NCI-H187 treated with DMSO at 0.1 percent for 48 hours (cell line): Measurements from ENCODE around the gene EFHC2.
"Not testable (repeated sequence)": the region's sequence is repeated elsewhere in the genome, so short reads cannot be mapped to it uniquely, and the experiment has no call there.

Source experiments
- DNase-seq: peaks from one replicate; lab custom pipeline; 2025; lab: John Stamatoyannopoulos, UW

The EFHC2 gene

GRCh38 chrX:44234116-44234515 is 109.4 kb downstream of the EFHC2 start:
- no peak for DNase-seq

DNA sequence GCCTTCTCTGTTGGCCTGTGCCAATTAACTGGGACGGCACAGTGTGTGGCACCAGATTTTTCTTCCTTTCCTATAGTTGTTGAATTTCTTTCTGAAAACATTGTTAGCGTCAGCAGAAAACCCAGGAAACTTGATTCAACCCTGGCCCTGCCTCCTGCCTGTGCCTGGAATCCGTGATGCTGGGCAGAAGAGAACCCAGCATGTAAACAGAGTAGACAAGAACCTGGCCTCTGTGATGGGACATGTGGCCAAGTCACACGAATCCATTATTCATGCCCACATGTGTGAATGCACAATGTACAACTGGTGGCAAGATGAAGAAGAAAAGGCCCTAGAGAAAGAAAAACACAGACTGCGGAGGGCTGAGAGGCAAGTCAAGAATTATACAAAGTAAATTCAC is 111.4 kb downstream of the EFHC2 start:
- no peak for DNase-seq

DNA sequence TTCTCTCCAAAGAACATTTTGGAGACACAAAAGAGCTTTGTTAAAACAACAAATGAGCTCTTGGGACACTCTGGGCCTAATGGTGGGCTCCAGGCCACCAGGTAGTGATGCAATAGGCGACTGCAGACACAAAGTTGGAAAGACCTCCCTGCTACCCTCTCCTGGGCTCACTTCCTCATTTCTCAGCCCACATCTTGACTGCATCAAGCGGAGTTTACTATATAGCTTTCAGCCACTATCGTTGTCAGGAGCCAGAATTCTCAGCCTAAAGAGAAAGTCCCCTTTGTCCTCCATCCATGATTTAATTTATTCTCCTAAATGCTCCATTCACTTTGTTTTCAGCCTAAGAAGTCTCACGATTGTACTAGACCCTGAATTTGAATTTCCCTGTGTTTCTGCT is 114.9 kb downstream of the EFHC2 start:
- DNase-seq = no peak

DNA sequence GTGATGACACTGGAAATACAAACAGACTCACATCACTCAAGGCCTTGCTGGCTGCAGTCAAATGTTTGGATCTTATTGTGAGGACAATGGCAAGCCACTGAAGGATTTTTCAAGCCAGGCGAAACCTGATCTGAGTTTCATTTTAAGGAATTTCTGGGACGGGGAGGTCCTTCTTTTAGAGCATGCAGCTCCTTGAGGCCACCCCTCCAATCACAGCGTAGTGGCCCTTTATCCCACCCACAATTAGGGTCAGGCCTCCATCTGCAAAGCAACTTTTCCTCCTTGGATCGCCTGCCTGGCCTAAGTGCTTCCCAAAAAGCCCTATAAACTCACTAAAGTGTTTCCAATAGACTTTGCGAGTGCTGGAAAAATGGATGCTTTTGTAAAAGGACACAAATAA is 115.5 kb downstream of the EFHC2 start:
- no peak for DNase-seq

- no peak for DNase-seq
Measured at GRCh38 chrX:44225667-44226066, 117.8 kb downstream of the EFHC2 start.

- DNase-seq = no peak
Measured at GRCh38 chrX:44224760-44225159, 118.7 kb downstream of the EFHC2 start.

- no peak for DNase-seq
Measured at GRCh38 chrX:44223150-44223549, 120.3 kb downstream of the EFHC2 start.

- no peak for DNase-seq
Measured at GRCh38 chrX:44218465-44218864, 125.0 kb downstream of the EFHC2 start.

DNA sequence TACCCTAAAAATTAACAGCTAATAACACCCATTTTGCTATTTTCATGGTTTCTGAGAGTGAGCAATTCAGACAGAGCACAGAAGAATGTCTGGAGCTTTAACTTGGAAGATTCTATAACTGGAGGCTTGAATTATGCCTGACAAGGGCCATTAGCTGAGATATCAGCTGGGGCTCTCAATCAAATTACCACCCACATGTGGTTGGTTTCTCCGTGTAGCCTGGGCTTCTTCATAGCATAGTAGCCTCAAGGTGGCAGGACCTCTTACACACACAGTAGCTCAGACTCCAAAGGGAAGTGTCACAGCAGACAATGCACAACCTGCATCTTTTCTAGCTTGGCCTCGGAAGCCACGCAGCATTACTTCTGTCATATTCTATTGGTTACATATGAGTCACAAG is 127.3 kb downstream of the EFHC2 start:
- no peak for DNase-seq

DNA sequence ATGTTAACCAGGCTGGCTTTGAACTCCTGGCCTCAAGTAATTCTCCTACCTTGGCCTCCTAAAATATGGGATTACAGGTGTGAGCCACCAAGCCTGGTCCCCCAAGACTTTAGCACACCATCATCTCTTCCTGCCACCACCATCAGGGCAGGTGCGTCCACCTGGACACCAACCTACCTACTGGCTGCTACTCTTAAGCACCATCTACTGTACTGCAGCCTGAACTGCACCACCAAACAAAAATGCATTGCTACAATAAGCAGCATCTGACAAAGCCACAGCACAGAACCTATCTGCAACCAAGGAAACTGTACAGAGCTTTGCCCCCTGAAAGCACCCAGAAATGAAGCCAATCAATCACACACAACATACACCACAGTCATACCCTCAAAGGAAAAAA is 139.7 kb downstream of the EFHC2 start:
- DNase-seq = no peak

GRCh38 chrX:44202596-44202995 is 140.9 kb downstream of the EFHC2 start:
- no peak for DNase-seq

GRCh38 chrX:44189116-44189515 is 154.4 kb downstream of the EFHC2 start:
- no peak for DNase-seq

DNA sequence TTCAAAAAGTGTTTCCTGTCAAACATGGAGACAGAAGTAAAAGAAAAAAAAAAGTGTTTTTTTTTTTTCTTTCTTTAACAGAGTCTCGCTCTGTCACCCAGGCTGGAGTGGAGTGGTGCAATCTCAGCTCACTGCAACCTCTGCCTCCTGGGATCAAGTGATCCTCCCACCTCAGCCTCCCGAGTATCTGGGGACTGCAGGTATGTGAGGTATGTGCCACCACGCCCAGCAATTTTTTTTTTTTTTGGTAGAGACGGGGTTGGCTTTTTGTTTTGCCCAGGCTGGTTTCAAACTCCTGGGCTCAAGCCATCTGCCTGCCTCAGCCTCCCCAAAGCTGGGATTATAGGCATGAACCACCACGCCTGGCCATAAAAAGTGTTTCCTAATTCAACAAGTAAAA is 155.6 kb downstream of the EFHC2 start:
- DNase-seq = not testable (repeated sequence)

GRCh38 chrX:44183329-44183728 is 160.1 kb downstream of the EFHC2 start:
- DNase-seq = no peak

GRCh38 chrX:44178274-44179053 is 165.0 kb downstream of the EFHC2 start:
- DNase-seq = no peak

DNA sequence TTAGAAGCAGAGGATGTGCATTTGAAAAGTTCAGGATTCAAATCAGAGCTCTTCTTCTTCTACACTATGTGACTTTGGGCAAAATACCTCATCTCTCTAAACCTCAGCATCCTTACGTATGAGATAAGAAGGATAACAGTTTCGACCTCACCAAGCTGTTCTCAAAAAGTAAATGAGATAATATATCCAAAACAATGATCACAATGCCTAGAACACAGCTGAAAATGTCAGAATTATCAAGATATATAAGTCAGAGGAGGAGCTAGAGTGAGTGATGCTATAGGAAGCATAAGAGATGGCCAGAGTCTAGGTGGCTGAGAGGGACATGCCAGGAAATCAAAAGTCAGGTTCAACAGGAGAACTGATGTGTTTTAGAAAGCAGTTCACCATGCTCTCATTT is 168.0 kb downstream of the EFHC2 start:
- DNase-seq = no peak

- no peak for DNase-seq
Measured at GRCh38 chrX:44174061-44174460, 169.4 kb downstream of the EFHC2 start.

DNA sequence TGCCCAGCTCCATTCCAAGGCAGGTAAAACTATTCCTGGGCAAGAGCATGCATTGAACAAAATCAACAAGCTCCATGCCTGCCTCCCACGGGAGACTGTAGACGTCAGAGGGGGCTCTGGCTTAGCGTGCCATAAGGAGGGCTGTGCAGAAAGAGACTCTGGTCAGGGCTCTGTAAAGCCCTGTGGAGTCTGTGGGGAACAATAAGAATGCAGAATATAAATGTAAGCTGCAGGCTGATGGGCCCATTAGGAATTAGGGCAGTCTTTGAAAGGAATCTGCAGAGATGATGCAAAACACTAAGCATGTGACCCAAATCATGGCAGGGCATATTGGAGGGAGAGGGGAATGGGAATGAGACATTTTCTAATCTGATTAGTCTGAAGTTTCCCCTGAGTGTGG is 170.3 kb downstream of the EFHC2 start:
- no peak for DNase-seq

DNA sequence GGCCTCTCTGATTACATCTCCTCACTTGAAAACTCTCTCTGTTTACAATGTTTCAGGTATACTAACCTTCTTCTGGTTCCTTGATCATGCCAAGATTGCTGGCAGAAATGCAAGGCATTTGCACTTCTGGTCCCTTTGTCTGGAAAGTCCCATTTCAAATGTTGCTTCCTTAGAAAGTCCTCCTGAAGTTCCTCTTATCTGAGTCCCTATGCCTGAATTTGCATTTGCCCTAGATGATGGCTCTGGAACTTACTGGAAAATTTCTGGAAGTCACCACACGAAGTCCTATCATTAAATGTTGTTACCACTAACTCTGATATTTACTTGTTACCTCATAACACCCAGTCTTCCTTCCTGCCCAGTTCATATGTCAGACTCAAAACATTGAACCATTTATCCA is 176.4 kb downstream of the EFHC2 start:
- DNase-seq = no peak

- DNase-seq = no peak
Measured at GRCh38 chrX:44162964-44163475, 180.5 kb downstream of the EFHC2 start.

GRCh38 chrX:44157858-44158257 is 185.6 kb downstream of the EFHC2 start:
- no peak for DNase-seq

- no peak for DNase-seq
Measured at GRCh38 chrX:44157283-44157682, 186.2 kb downstream of the EFHC2 start.

GRCh38 chrX:44156726-44157125 is 186.7 kb downstream of the EFHC2 start:
- no peak for DNase-seq

DNA sequence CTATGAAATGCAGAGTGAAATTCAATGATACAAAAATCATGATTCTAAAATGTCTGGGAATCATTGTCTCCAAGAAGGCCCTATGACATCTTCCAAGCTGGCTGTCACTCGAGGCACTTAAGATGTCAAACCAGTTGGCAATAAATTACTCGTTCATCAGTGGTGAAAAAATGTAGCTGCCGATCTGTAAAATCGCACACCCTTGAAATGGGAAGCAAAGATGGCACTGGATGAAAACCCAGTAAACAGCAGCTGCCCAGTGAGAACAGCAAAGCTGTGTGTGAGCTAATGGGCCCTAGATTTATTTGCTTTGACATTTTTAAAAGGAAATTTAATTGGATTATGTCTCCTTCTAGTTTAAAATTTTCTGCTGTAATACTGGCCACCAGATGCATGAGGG is 188.3 kb downstream of the EFHC2 start:
- no peak for DNase-seq
